Measurements from ENCODE around the gene IGFL1. TPM values are rescaled to one million over a fixed set of nuclear protein-coding genes. Genes with fewer than 3 reads are reported as not detected.

The IGFL1 gene
- total RNA-seq, 1 experiment from 2014 or later: not detected

GRCh38 chr19:46204008-46204407, 25.5 kb upstream of the IGFL1 start:
- Histone ChIP-seq H3K4me1 (ENCODE audit: control insufficient read depth in 1 of 2, insufficient read depth in 2 of 2, low read length in 2 of 2) (peaks cover 11 to 46% of the 10 kb centered on the region in 2 experiments), H2AFZ (ENCODE audit: low read depth, low read length, poor library complexity, severe bottlenecking) (no peak overlapping the region), H3K27ac (ENCODE audit: low read depth, low read length) (no peak overlapping the region), H3K27me3 (ENCODE audit: insufficient read depth, low read length) (peaks cover 3% of the 10 kb centered on the region), H3K9me3 (ENCODE audit: control insufficient read depth in 1 of 2, insufficient read depth in 1 of 2, low read depth in 1 of 2, low read length in 2 of 2) (no peaks in the 10 kb centered on the region), H3K9ac (ENCODE audit: low read length) (no peak overlapping the region), H3K79me2 (ENCODE audit: insufficient read depth, low read length) (no peaks in the 10 kb centered on the region), H4K20me1 (ENCODE audit: insufficient read depth) (no peaks in the 10 kb centered on the region), H3K4me2 (ENCODE audit: low read length) (no peak overlapping the region), H3K36me3 (ENCODE audit: control insufficient read depth in 1 of 2, insufficient read depth in 2 of 2, low read length in 2 of 2) (no peaks in the 10 kb centered on the region), H3K4me3 (replicated peaks in 1 of 2; ENCODE audit: low read depth in 1 of 2, low read length in 2 of 2) (no peak overlapping the region), H3K9me2 (ENCODE audit: insufficient read depth) (no peaks in the 10 kb centered on the region)
- TF ChIP-seq CEBPB (IDR thresholded peaks at IDR 0.05; ENCODE audit: low read depth) (no peak), ZFX (IDR thresholded peaks at IDR 0.05) (no peak), POLR2AphosphoS5 (IDR thresholded peaks at IDR 0.05; ENCODE audit: low read depth, low read length) (no peak), CBX3 (IDR thresholded peaks at IDR 0.05; ENCODE audit: low read depth) (no peak), FOSL1 (IDR thresholded peaks at IDR 0.05; ENCODE audit: low read depth) (no peak), SP1 (IDR thresholded peaks at IDR 0.05; ENCODE audit: low read depth) (no peak), SIN3A (IDR thresholded peaks at IDR 0.05; ENCODE audit: low read depth) (no peak), REST (IDR thresholded peaks at IDR 0.05; ENCODE audit: low read depth) (no peak), YY1 (IDR thresholded peaks at IDR 0.05; ENCODE audit: extremely low read depth, insufficient replicate concordance, low read depth, low read length) (no peak), EGR1 (IDR thresholded peaks at IDR 0.05; ENCODE audit: low read depth) (no peak), RAD21 (IDR thresholded peaks at IDR 0.05; ENCODE audit: low read depth) (no peak), SRF (IDR thresholded peaks at IDR 0.05; ENCODE audit: low read depth) (no peak), CTCF (IDR thresholded peaks at IDR 0.05 in 2 of 3, conservative IDR thresholded peaks at IDR 0.05 in 1 of 3; ENCODE audit: borderline replicate concordance in 1 of 3, insufficient read depth in 1 of 3, low read depth in 2 of 3, low read length in 2 of 3) (no peak), TCF7L2 (IDR thresholded peaks at IDR 0.05; ENCODE audit: borderline replicate concordance, extremely low read depth, insufficient read depth, insufficient read length) (no peak)
- ChIA-PET RAD21 (ENCODE audit: low non-redundant PET in 1 of 2, low total read pairs in 2 of 2, uncharacterized antibody in 2 of 2, unreplicated experiment in 2 of 2) (no interaction called here), CTCF (no interaction called here), POLR2A (no interaction called here)
- DNase-seq (ENCODE audit: low read depth, low spot score): no peak
- BruUV-seq (replicated peaks): no TSS peak
- intact Hi-C loops (cut with micrococcal nuclease): no loop called here
- no peak for ATAC-seq
